H9 (cell line): Measurements from ENCODE around the gene METRNL. TPM values are rescaled to one million over a fixed set of nuclear protein-coding genes. Genes with fewer than 3 reads are reported as not detected.
"Not testable (repeated sequence)": the region's sequence is repeated elsewhere in the genome, so short reads cannot be mapped to it uniquely, and the experiment has no call there.

Experiments used
- DNase-seq: peaks from one replicate; pipeline ENCODE4 v3.0.0-alpha.2; 2017
- H2AFZ ChIP-seq: one replicate; pipeline ENCODE4 v1.6.1; 2013; ENCODE audit warnings: mild to moderate bottlenecking, low read length, control low read depth, moderate library complexity
- H2AK5ac ChIP-seq: 2 replicates; pipeline ENCODE4 v1.6.1; 2013; ENCODE audit warnings: low read length, control low read depth, mixed read lengths; ENCODE audit not compliant: insufficient read length
- H2BK120ac ChIP-seq: one replicate; pipeline ENCODE4 v1.6.1; 2013; ENCODE audit warnings: low read depth, mild to moderate bottlenecking, low read length, control low read depth, inconsistent platforms; ENCODE audit not compliant: poor library complexity, severe bottlenecking
- H2BK12ac ChIP-seq: 2 replicates; pipeline ENCODE4 v1.6.1; 2013; ENCODE audit warnings: low read length, control low read depth, mixed read lengths, low read depth; ENCODE audit not compliant: insufficient read length
- H2BK15ac ChIP-seq: 2 replicates; pipeline ENCODE4 v1.6.1; 2013; ENCODE audit warnings: low read depth, low read length, control low read depth
- H2BK20ac ChIP-seq: one replicate; pipeline ENCODE4 v1.6.1; 2013; ENCODE audit warnings: low read depth, mild to moderate bottlenecking, low read length, control low read depth, inconsistent platforms; ENCODE audit not compliant: poor library complexity, severe bottlenecking
- H2BK5ac ChIP-seq: 2 replicates; pipeline ENCODE4 v1.6.1; 2013; ENCODE audit warnings: low read length, control low read depth, mixed read lengths; ENCODE audit not compliant: insufficient read length
- H3K14ac ChIP-seq: 2 replicates; pipeline ENCODE4 v1.6.1; 2013; ENCODE audit warnings: low read length, control low read depth; ENCODE audit not compliant: insufficient read depth
- H3K18ac ChIP-seq: 2 replicates; pipeline ENCODE4 v1.6.1; 2013; ENCODE audit warnings: low read depth, mild to moderate bottlenecking, mixed read lengths, low read length, control low read depth; ENCODE audit not compliant: insufficient read length
- H3K23ac ChIP-seq: 2 replicates; pipeline ENCODE4 v1.6.1; 2013; ENCODE audit warnings: low read length, control low read depth, mixed read lengths, low read depth; ENCODE audit not compliant: insufficient read length
- H3K23me2 ChIP-seq: 2 replicates; pipeline ENCODE4 v1.6.1; 2013; ENCODE audit warnings: low read depth, mild to moderate bottlenecking, mixed read lengths, low read length, control low read depth; ENCODE audit not compliant: insufficient read length, poor library complexity, severe bottlenecking
- H3K27ac ChIP-seq: 2 replicates; pipeline ENCODE4 v1.5.1; 2013; ENCODE audit warnings: low read length, control low read depth, mixed read lengths, low read depth; ENCODE audit not compliant: insufficient read length
- H3K27me3 ChIP-seq: 2 replicates; pipeline ENCODE4 v1.6.1; 2013; ENCODE audit warnings: low read length, control low read depth, inconsistent platforms; ENCODE audit not compliant: insufficient read depth
- H3K4ac ChIP-seq: 2 replicates; pipeline ENCODE4 v1.6.1; 2013; ENCODE audit warnings: low read depth, mild to moderate bottlenecking, control low read depth, inconsistent platforms, low read length, moderate library complexity
- H3K4me1 ChIP-seq: 2 replicates; pipeline ENCODE4 v1.6.1; 2013; ENCODE audit warnings: low read length, control low read depth, inconsistent platforms; ENCODE audit not compliant: insufficient read depth
- H3K4me2 ChIP-seq: 2 replicates; pipeline ENCODE4 v1.6.1; 2013; ENCODE audit warnings: low read length, control low read depth, mixed read lengths; ENCODE audit not compliant: insufficient read length, insufficient read depth
- H3K56ac ChIP-seq: 2 replicates; pipeline ENCODE4 v1.6.1; 2013; ENCODE audit warnings: low read depth, mild to moderate bottlenecking, mixed read lengths, low read length, control low read depth; ENCODE audit not compliant: insufficient read length
- H3K79me1 ChIP-seq: 2 replicates; pipeline ENCODE4 v1.6.1; 2013; ENCODE audit warnings: low read depth, mild to moderate bottlenecking, moderate library complexity, low read length, control low read depth, inconsistent platforms; ENCODE audit not compliant: insufficient read depth, poor library complexity, severe bottlenecking
- H3K79me2 ChIP-seq: 2 replicates; pipeline ENCODE4 v1.6.1; 2013; ENCODE audit warnings: low read length, control low read depth, inconsistent platforms; ENCODE audit not compliant: insufficient read depth
- H3K9ac ChIP-seq: 2 replicates; pipeline ENCODE4 v1.6.1; 2013; ENCODE audit warnings: low read length, control low read depth, mixed read lengths; ENCODE audit not compliant: insufficient read length; ENCODE audit errors: extremely low read depth
- H3K9me3 ChIP-seq: one replicate; pipeline ENCODE4 v1.6.1; 2013; ENCODE audit warnings: low read depth, low read length, inconsistent platforms; ENCODE audit not compliant: control insufficient read depth
- H3T11ph ChIP-seq: one replicate; pipeline ENCODE4 v1.6.1; 2013; ENCODE audit warnings: mild to moderate bottlenecking, low read length, control low read depth, inconsistent platforms
- H4K20me1 ChIP-seq: one replicate; pipeline ENCODE4 v1.6.1; 2013; ENCODE audit not compliant: control insufficient read depth, insufficient read length, insufficient read depth
- H4K5ac ChIP-seq: 2 replicates; pipeline ENCODE4 v1.6.1; 2013; ENCODE audit warnings: low read depth, mild to moderate bottlenecking, mixed read lengths, low read length, control low read depth; ENCODE audit not compliant: insufficient read length
- H4K8ac ChIP-seq: replicated peaks from 2 replicates; pipeline ENCODE4 v1.6.1; 2013; ENCODE audit warnings: low read length, control low read depth, mixed read lengths, low read depth; ENCODE audit not compliant: insufficient read length
- H4K91ac ChIP-seq: 2 replicates; pipeline ENCODE4 v1.6.1; 2013; ENCODE audit warnings: low read depth, mild to moderate bottlenecking, moderate library complexity, mixed read lengths, low read length, control low read depth; ENCODE audit not compliant: insufficient read length
- H3K27ac Mint-ChIP-seq, 3 experiments: 2 replicates in 2 of 3; 3 replicates in 1 of 3; pipeline ENCODE4 v1.8.0; 2020 to 2021; ENCODE audit warnings: mixed read lengths in 3 of 3, mild to moderate bottlenecking in 1 of 3, moderate library complexity in 1 of 3
- H3K27me3 Mint-ChIP-seq: 2 replicates; pipeline ENCODE4 v1.8.0; 2021; ENCODE audit warnings: low read depth, mild to moderate bottlenecking, moderate library complexity, mixed read lengths
- H3K36me3 Mint-ChIP-seq, 3 experiments: 2 replicates in 2 of 3; 3 replicates in 1 of 3; pipeline ENCODE4 v1.8.0; 2020 to 2021; ENCODE audit warnings: low read depth in 3 of 3, mixed read lengths in 3 of 3; ENCODE audit not compliant: insufficient read depth in 1 of 3
- H3K4me1 Mint-ChIP-seq, 2 experiments: 2 replicates each; pipeline ENCODE4 v1.8.0; 2020; ENCODE audit warnings: mixed read lengths in 2 of 2
- H3K4me3 Mint-ChIP-seq, 2 experiments: 2 replicates in 1 of 2; 3 replicates in 1 of 2; pipeline ENCODE4 v1.8.0; 2020 to 2021; ENCODE audit warnings: mild to moderate bottlenecking in 2 of 2, mixed read lengths in 2 of 2, moderate library complexity in 1 of 2
- H3K9me3 Mint-ChIP-seq, 2 experiments: 2 replicates in 1 of 2; 3 replicates in 1 of 2; pipeline ENCODE4 v1.8.0; 2020; ENCODE audit warnings: mild to moderate bottlenecking in 2 of 2, mixed read lengths in 2 of 2, moderate library complexity in 1 of 2
- CTCF ChIP-seq: fragments of 200-600 bp; sonication (generic); conservative IDR thresholded peaks from 3 replicates; pipeline ENCODE4 v1.8.0; 2021; ENCODE audit warnings: antibody characterized with exemption, mild to moderate bottlenecking
- WGBS: extraction: QIAGEN DNeasy Blood & Tissue Kit; methylation state at CpG from one replicate; pipeline ENCODE4 v1.1.7; 2013; ENCODE audit warnings: missing lambda C conversion rate, low lambda C conversion rate, mixed read lengths; ENCODE audit not compliant: insufficient read length; ENCODE audit errors: extremely low coverage; 5-methylcytosine and 5-hydroxymethylcytosine counted together
- total RNA-seq: library from RNA; stranded (reverse); gene quantifications from 2 replicates; pipeline ENCODE4 v1.2.1, GENCODE V29; 2021

METRNL gene
- total RNA-seq, 1 experiment from 2014 or later, result 21.4 TPM

- H3K56ac ChIP-seq, result no peak overlapping the region
- Mint-ChIP-seq H3K4me3 (no peak overlapping the region), H3K27ac (peak overlapping the region in 1 of 3 experiments; percentile 70; a peak in 2 of 7 replicates), H3K9me3 (peaks cover 25 to 26% of the 10 kb centered on the region in 2 experiments), H3K4me1 (no peaks in the 10 kb centered on the region), H3K27me3 (no peaks in the 10 kb centered on the region), H3K36me3 (peaks cover 46 to 62% (median 53%) of the 10 kb centered on the region in 3 experiments)
- no peaks in the 10 kb centered on the region for H3K23me2 ChIP-seq
- no peak overlapping the region for H2BK15ac ChIP-seq
- H3K18ac ChIP-seq, result no peak overlapping the region
- H3K4ac ChIP-seq, result no peak overlapping the region
- no peak overlapping the region for H4K8ac ChIP-seq
- H2BK12ac ChIP-seq, result no peak overlapping the region
- H3K4me1 ChIP-seq, result no peaks in the 10 kb centered on the region
- H2BK20ac ChIP-seq, result no peak overlapping the region
- no peaks in the 10 kb centered on the region for H3K27me3 ChIP-seq
- H4K20me1 ChIP-seq, result no peaks in the 10 kb centered on the region
- no peak overlapping the region for H2AFZ ChIP-seq
- no peak overlapping the region for H2AK5ac ChIP-seq
- H3K14ac ChIP-seq, result no peak overlapping the region
- no peak for DNase-seq
- WGBS, result no CpG with 5 or more reads among the region's 9 CpGs
- TF ChIP-seq CTCF, result no peak
- no peak overlapping the region for H3T11ph ChIP-seq
- H2BK5ac ChIP-seq, result no peak overlapping the region
- no peak overlapping the region for H3K23ac ChIP-seq
- no peak overlapping the region for H2BK120ac ChIP-seq
- H3K9ac ChIP-seq, result no peak overlapping the region
- H3K4me2 ChIP-seq, result no peak overlapping the region
- no peaks in the 10 kb centered on the region for H3K79me1 ChIP-seq
- H3K27ac ChIP-seq, result no peak overlapping the region
- H3K9me3 ChIP-seq, result peaks cover 12% of the 10 kb centered on the region
- H4K91ac ChIP-seq, result no peak overlapping the region
- peaks cover 1% of the 10 kb centered on the region; the same call in 1 of the 2 replicates for H3K79me2 ChIP-seq
- no peak overlapping the region for H4K5ac ChIP-seq
Observed at GRCh38 chr17:83037874-83038165, 41.6 kb upstream of the METRNL start.

GRCh38 chr17:83038983-83039382 lies 40.4 kb upstream of the METRNL start:
- not testable (repeated sequence) for H3K4me3 Mint-ChIP-seq, H3K14ac ChIP-seq
- H3K9me3 ChIP-seq, result peaks cover 12% of the 10 kb centered on the region

More at GRCh38 chr17:83038983-83039382, 40.4 kb upstream of the METRNL start:
- no CpG with 5 or more reads among the region's 24 CpGs for WGBS
- H2BK5ac ChIP-seq, H3K79me2 ChIP-seq, H2BK15ac ChIP-seq, H3K4me1 ChIP-seq, H3K23me2 ChIP-seq, H3K23ac ChIP-seq, H3K18ac ChIP-seq, H3K27ac Mint-ChIP-seq, DNase-seq, H2BK20ac ChIP-seq, H3K9ac ChIP-seq, H4K8ac ChIP-seq, H3K4me2 ChIP-seq, H3K56ac ChIP-seq, H3K27ac ChIP-seq, H2BK12ac ChIP-seq, H2AFZ ChIP-seq, H3K4me1 Mint-ChIP-seq, H3T11ph ChIP-seq, H4K5ac ChIP-seq, H4K91ac ChIP-seq, H3K4ac ChIP-seq, H3K79me1 ChIP-seq, H3K27me3 Mint-ChIP-seq, H4K20me1 ChIP-seq, H3K27me3 ChIP-seq, H2BK120ac ChIP-seq, H2AK5ac ChIP-seq: not testable (repeated sequence)
- H3K36me3 Mint-ChIP-seq, result peaks cover 49 to 65% (median 58%) of the 10 kb centered on the region in 3 experiments
- peaks cover 33 to 35% of the 10 kb centered on the region in 2 experiments for H3K9me3 Mint-ChIP-seq
